HepG2 (cell line): ENCODE results near the gene F12. TPM values are rescaled to one million over a fixed set of nuclear protein-coding genes. Genes with fewer than 3 reads are reported as not detected.

Experiments
- CSRNP2 ChIP-seq: sonication (generic); formaldehyde crosslinking; conservative IDR thresholded peaks from 2 replicates; pipeline ENCODE4 v1.8.0; 2022; ENCODE audit warnings: low read depth, missing genetic modification reagents
- DR1 ChIP-seq: sonication (generic); formaldehyde crosslinking; IDR thresholded peaks from 2 replicates; pipeline ENCODE4 v1.8.0; 2021; ENCODE audit warnings: mild to moderate bottlenecking, missing genetic modification reagents, inconsistent platforms
- NFAT5 ChIP-seq: sonication (generic); formaldehyde crosslinking; IDR thresholded peaks from 2 replicates; pipeline ENCODE4 v1.4.0; 2020; ENCODE audit warnings: missing genetic modification reagents
- RCOR2 ChIP-seq: IDR thresholded peaks from 2 replicates; pipeline ENCODE4 v1.6.1; 2016; ENCODE audit warnings: missing biosample characterization, missing genetic modification reagents
- RELA ChIP-seq: sonication (generic); formaldehyde crosslinking; IDR thresholded peaks from 2 replicates; pipeline ENCODE4 v1.4.0; 2020; ENCODE audit warnings: missing genetic modification reagents
- SCMH1 ChIP-seq: sonication (generic); formaldehyde crosslinking; IDR thresholded peaks from 2 replicates; pipeline ENCODE4 v1.9.0; 2021; ENCODE audit warnings: missing genetic modification reagents, mild to moderate bottlenecking, borderline replicate concordance
- SMAD3 ChIP-seq: sonication (generic); formaldehyde crosslinking; IDR thresholded peaks from 2 replicates; pipeline ENCODE4 v1.4.0; 2020; ENCODE audit warnings: missing genetic modification reagents
- TOE1 ChIP-seq: sonication (generic); formaldehyde crosslinking; IDR thresholded peaks from 2 replicates; pipeline ENCODE4 v1.4.0; 2020; ENCODE audit warnings: mild to moderate bottlenecking, missing genetic modification reagents
- polyA plus RNA-seq, 8 experiments: library from polyadenylated mRNA; depleted of rRNA in 3 of 8; stranded (reverse) in 7 of 8; unstranded in 1 of 8; fragments of >200 nt; fragmentation: Illumina TruSeq in 4 of 8; extraction: Trizol in 4 of 8; gene quantifications; 2 replicates each; pipeline versions ENCODE4 v1.2.1 to v1.2.3, GENCODE V29; 2011 to 2016; ENCODE audit warnings: low read depth in 4 of 8, missing spikeins in 1 of 8, mixed read lengths in 1 of 8; ENCODE audit not compliant: insufficient read depth in 1 of 8
- total RNA-seq, 5 experiments: library from RNA; depleted of rRNA; stranded (reverse); fragments of >200 nt; fragmentation: Illumina TruSeq; extraction: Trizol; gene quantifications; 2 replicates each; pipeline ENCODE4 v1.2.3, GENCODE V29; 2016; ENCODE audit warnings: low read depth in 1 of 5
- TF ChIP-seq, protein P1 (sequence below), 2 experiments: sonication (generic) in 1 of 2; formaldehyde crosslinking in 1 of 2; IDR thresholded peaks; 2 replicates each; pipeline versions ENCODE4 v1.4.0 to v1.6.1; 2016 to 2020; ENCODE audit warnings: borderline replicate concordance in 1 of 2, low read depth in 1 of 2, mild to moderate bottlenecking in 1 of 2, missing genetic modification reagents in 1 of 2
- TF ChIP-seq, protein P2 (sequence below): IDR thresholded peaks from 2 replicates; pipeline ENCODE4 v1.6.1; 2012; ENCODE audit warnings: inconsistent platforms
- TF ChIP-seq, protein P3 (sequence below): sonication (generic); formaldehyde crosslinking; IDR thresholded peaks from 2 replicates; pipeline ENCODE4 v1.8.1; 2023; ENCODE audit warnings: missing genetic modification reagents, inconsistent platforms, borderline replicate concordance

F12 gene
- total and polyA plus RNA-seq, 2 of the 13 experiments (the other 11 are each of a cell fraction or from before 2014, with no cell fraction given): 2.5 to 3.0 TPM

GRCh38 chr5:177378884-177379883, 30.2 kb downstream of the F12 start (continued):
- TF ChIP-seq RCOR2 (CRISPR knock-in tag) (no peak; the same call in 1 of the 2 replicates), DR1 (CRISPR knock-in tag) (peak; percentile 92), RELA (CRISPR knock-in tag) (no peak), SMAD3 (CRISPR knock-in tag) (peak; percentile 58; the same call in 1 of the 2 replicates), CSRNP2 (CRISPR knock-in tag) (no peak), NFAT5 (CRISPR knock-in tag) (peak; percentile 60), TOE1 (CRISPR knock-in tag) (peak; percentile 74; the same call in 1 of the 2 replicates), SCMH1 (CRISPR knock-in tag) (no peak)
- TF ChIP-seq, protein P1, sequence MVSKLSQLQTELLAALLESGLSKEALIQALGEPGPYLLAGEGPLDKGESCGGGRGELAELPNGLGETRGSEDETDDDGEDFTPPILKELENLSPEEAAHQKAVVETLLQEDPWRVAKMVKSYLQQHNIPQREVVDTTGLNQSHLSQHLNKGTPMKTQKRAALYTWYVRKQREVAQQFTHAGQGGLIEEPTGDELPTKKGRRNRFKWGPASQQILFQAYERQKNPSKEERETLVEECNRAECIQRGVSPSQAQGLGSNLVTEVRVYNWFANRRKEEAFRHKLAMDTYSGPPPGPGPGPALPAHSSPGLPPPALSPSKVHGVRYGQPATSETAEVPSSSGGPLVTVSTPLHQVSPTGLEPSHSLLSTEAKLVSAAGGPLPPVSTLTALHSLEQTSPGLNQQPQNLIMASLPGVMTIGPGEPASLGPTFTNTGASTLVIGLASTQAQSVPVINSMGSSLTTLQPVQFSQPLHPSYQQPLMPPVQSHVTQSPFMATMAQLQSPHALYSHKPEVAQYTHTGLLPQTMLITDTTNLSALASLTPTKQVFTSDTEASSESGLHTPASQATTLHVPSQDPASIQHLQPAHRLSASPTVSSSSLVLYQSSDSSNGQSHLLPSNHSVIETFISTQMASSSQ (IDR thresholded peaks at IDR 0.05; ENCODE audit: low read depth): peak; percentile 98
- TF ChIP-seq, protein P1 (CRISPR knock-in tag; IDR thresholded peaks at IDR 0.05; ENCODE audit: borderline replicate concordance): peak; percentile 98
- TF ChIP-seq, protein P2, sequence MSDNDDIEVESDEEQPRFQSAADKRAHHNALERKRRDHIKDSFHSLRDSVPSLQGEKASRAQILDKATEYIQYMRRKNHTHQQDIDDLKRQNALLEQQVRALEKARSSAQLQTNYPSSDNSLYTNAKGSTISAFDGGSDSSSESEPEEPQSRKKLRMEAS: peak; percentile 80
- TF ChIP-seq, protein P3, sequence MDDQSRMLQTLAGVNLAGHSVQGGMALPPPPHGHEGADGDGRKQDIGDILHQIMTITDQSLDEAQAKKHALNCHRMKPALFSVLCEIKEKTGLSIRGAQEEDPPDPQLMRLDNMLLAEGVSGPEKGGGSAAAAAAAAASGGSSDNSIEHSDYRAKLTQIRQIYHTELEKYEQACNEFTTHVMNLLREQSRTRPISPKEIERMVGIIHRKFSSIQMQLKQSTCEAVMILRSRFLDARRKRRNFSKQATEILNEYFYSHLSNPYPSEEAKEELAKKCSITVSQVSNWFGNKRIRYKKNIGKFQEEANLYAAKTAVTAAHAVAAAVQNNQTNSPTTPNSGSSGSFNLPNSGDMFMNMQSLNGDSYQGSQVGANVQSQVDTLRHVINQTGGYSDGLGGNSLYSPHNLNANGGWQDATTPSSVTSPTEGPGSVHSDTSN (CRISPR knock-in tag): peak; percentile 79; the same call in 1 of the 2 replicates
